Testis (tissue), 2 donors: ENCODE results near the gene KLK7.

ENCODE experiments used
- CTCF ChIP-seq, 3 experiments: fragments of 450-650 bp in 2 of 3; fragments of 200-600 bp in 1 of 3; sonication (generic) in 1 of 3; IDR thresholded peaks; one replicate each; pipeline ENCODE4 v1.5.1; 2016 to 2019; ENCODE audit warnings: antibody characterized with exemption in 3 of 3, mild to moderate bottlenecking in 2 of 3, moderate library complexity in 1 of 3
- POLR2A ChIP-seq: fragments of 450-650 bp; IDR thresholded peaks from one replicate; pipeline ENCODE4 v1.6.1; 2017; ENCODE audit warnings: antibody characterized with exemption, mild to moderate bottlenecking, moderate library complexity

GRCh38 chr19:51007488-51007887, 23.8 kb upstream of the KLK7 start:
- TF ChIP-seq CTCF (IDR thresholded peaks at IDR 0.05) = no peak
- TF ChIP-seq POLR2A = no peak
